Gastrocnemius medialis (tissue), 4 donors: ENCODE results near the gene FBRSL1. TPM values are rescaled to one million over a fixed set of nuclear protein-coding genes. Genes with fewer than 3 reads are reported as not detected.

Experiments
- ATAC-seq, 2 donors: fragments of 150-250 bp; one replicate each; pipeline ENCODE4 v1.9.1; 2016
- DNase-seq, 2 donors: peaks; one replicate each; pipeline ENCODE4 v3.0.0-alpha.2; 2019
- H3K27ac ChIP-seq, 4 donors: fragments of 200-600 bp; sonication (generic); 1 replicate in 1 of 4; 2 replicates in 3 of 4; pipeline ENCODE4 v1.5.1; 2016 to 2018; ENCODE audit warnings: mild to moderate bottlenecking in 2 of 4, moderate library complexity in 1 of 4
- H3K27me3 ChIP-seq, 3 donors: fragments of 200-600 bp; sonication (generic) in 2 of 3; 1 replicate in 1 of 3; 2 replicates in 2 of 3; pipeline versions ENCODE4 v1.5.1 to v1.6.0; 2016 to 2019; ENCODE audit warnings: mild to moderate bottlenecking in 1 of 3, moderate library complexity in 1 of 3
- H3K36me3 ChIP-seq, 2 donors: fragments of 200-600 bp; sonication (generic) in 1 of 2; one replicate each; pipeline ENCODE4 v1.5.1; 2017 to 2018
- H3K4me1 ChIP-seq, 2 donors: fragments of 200-600 bp; sonication (generic) in 1 of 2; one replicate each; pipeline ENCODE4 v1.5.1; 2016 to 2017; ENCODE audit warnings: mild to moderate bottlenecking in 2 of 2
- H3K4me3 ChIP-seq, 4 donors: fragments of 200-600 bp; sonication (generic) in 3 of 4; 1 replicate in 1 of 4; 2 replicates in 3 of 4; pipeline ENCODE4 v1.5.1; 2016 to 2019; ENCODE audit warnings: mild to moderate bottlenecking in 2 of 4
- H3K9me3 ChIP-seq, 3 donors: fragments of 200-600 bp; sonication (generic) in 2 of 3; 1 replicate in 1 of 3; 2 replicates in 2 of 3; pipeline ENCODE4 v1.5.1; 2016 to 2019
- CTCF ChIP-seq, 5 experiments: fragments of 450-650 bp in 3 of 5; fragments of 200-600 bp in 2 of 5; sonication (generic) in 2 of 5; IDR thresholded peaks in 4 of 5; conservative IDR thresholded peaks in 1 of 5; 1 replicate in 4 of 5; 2 replicates in 1 of 5; pipeline ENCODE4 v1.5.1; 2016 to 2019; ENCODE audit warnings: antibody characterized with exemption in 5 of 5, mild to moderate bottlenecking in 3 of 5, moderate library complexity in 3 of 5
- POLR2A ChIP-seq, 2 donors: fragments of 450-650 bp; IDR thresholded peaks; one replicate each; pipeline ENCODE4 v1.6.1; 2017; ENCODE audit warnings: antibody characterized with exemption in 2 of 2, mild to moderate bottlenecking in 2 of 2, moderate library complexity in 2 of 2
- in situ Hi-C, 4 donors: fragments of 200-750 bp; cut with MboI; loops; one replicate each; pipeline versions ENCODE4 v1.15.0 to v1.8.0; 2017; ENCODE audit warnings: low sequenced_read_pairs in 4 of 4
- intact Hi-C: fragments of 100-400 bp; cut with DNase I; formaldehyde crosslinking; loops from one replicate; pipeline ENCODE4 v1.15.1; 2023; ENCODE audit warnings: low total_unique reads
- total RNA-seq, 4 donors: library from RNA; depleted of rRNA; stranded (reverse); fragments of >200 nt; gene quantifications; one replicate each; pipeline versions ENCODE4 v1.1.0 to v1.2.3, GENCODE V29; 2016

The FBRSL1 gene
- total RNA-seq, 4 donors from 2014 or later = 8.4 to 29.4 (median 22.8) TPM

GRCh38 chr12:132543298-132544079 lies 53.5 kb downstream of the FBRSL1 start:
- Histone ChIP-seq H3K9me3 (no peaks in the 10 kb centered on the region), H3K36me3 (peaks cover 0 to under 1% of the 10 kb centered on the region in 2 donors), H3K4me1 (no peaks in the 10 kb centered on the region), H3K27me3 (no peaks in the 10 kb centered on the region), H3K27ac (no peak overlapping the region), H3K4me3 (no peak overlapping the region)
- in situ Hi-C loops (loop anchor here in 1 of 4 donors (25.0 kb wide), 1 partner anchor 131 kb away; no protein-coding TSS in a partner anchor), intact Hi-C loops (no loop called here)
- TF ChIP-seq CTCF (IDR thresholded peaks at IDR 0.05 in 4 of 5, conservative IDR thresholded peaks at IDR 0.05 in 1 of 5) = no peak
- no peak for TF ChIP-seq POLR2A (IDR thresholded peaks at IDR 0.05)
- ATAC-seq (no peak), DNase-seq (no peak)

GRCh38 chr12:132544080-132544397 lies 54.1 kb downstream of the FBRSL1 start:
- ATAC-seq = no peak
- peaks cover 0 to 6% of the 10 kb centered on the region in 2 donors for H3K36me3 ChIP-seq
- no peaks in the 10 kb centered on the region for H3K27me3 ChIP-seq
- no peak for TF ChIP-seq POLR2A (IDR thresholded peaks at IDR 0.05)
- TF ChIP-seq CTCF (IDR thresholded peaks at IDR 0.05 in 4 of 5, conservative IDR thresholded peaks at IDR 0.05 in 1 of 5) = no peak
- in situ Hi-C loops (loop anchor here in 1 of 4 donors (25.0 kb wide), 1 partner anchor 132 kb away; no protein-coding TSS in a partner anchor), intact Hi-C loops (no loop called here)
- no peaks in the 10 kb centered on the region for H3K9me3 ChIP-seq
- DNase-seq = no peak
- H3K4me1 ChIP-seq = no peaks in the 10 kb centered on the region
- H3K27ac ChIP-seq = no peak overlapping the region
- no peak overlapping the region for H3K4me3 ChIP-seq

- in situ Hi-C loops = loop anchor here in 1 of 4 donors (25.0 kb wide), 1 partner anchor 132 kb away; no protein-coding TSS in a partner anchor
- no peak overlapping the region for H3K4me3 ChIP-seq
- H3K9me3 ChIP-seq = no peaks in the 10 kb centered on the region
- ATAC-seq (no peak), DNase-seq (no peak)
- no peaks in the 10 kb centered on the region for H3K27me3 ChIP-seq
- intact Hi-C loops = no loop called here
- H3K36me3 ChIP-seq = peaks cover 0 to 6% of the 10 kb centered on the region in 2 donors
- no peaks in the 10 kb centered on the region for H3K4me1 ChIP-seq
- TF ChIP-seq POLR2A (IDR thresholded peaks at IDR 0.05) (no peak), CTCF (IDR thresholded peaks at IDR 0.05 in 4 of 5, conservative IDR thresholded peaks at IDR 0.05 in 1 of 5) (no peak)
- no peak overlapping the region for H3K27ac ChIP-seq
Measured at GRCh38 chr12:132544498-132544897, 54.5 kb downstream of the FBRSL1 start.

- Histone ChIP-seq H3K27ac (no peak overlapping the region), H3K27me3 (no peaks in the 10 kb centered on the region), H3K4me1 (no peaks in the 10 kb centered on the region), H3K9me3 (no peaks in the 10 kb centered on the region), H3K36me3 (peaks cover 0 to 6% of the 10 kb centered on the region in 2 donors), H3K4me3 (no peak overlapping the region)
- DNase-seq (no peak), ATAC-seq (no peak)
- intact Hi-C loops (no loop called here), in situ Hi-C loops (loop anchor here in 1 of 4 donors (25.0 kb wide), 1 partner anchor 133 kb away; no protein-coding TSS in a partner anchor)
- TF ChIP-seq POLR2A (IDR thresholded peaks at IDR 0.05) (no peak), CTCF (IDR thresholded peaks at IDR 0.05 in 4 of 5, conservative IDR thresholded peaks at IDR 0.05 in 1 of 5) (no peak)
Measured at GRCh38 chr12:132545164-132545953, 55.4 kb downstream of the FBRSL1 start.
